Stomach (tissue), 9 donors: Measurements from ENCODE around the gene AIP. TPM values are rescaled to one million over a fixed set of nuclear protein-coding genes. Genes with fewer than 3 reads are reported as not detected.
"Not testable (repeated sequence)": the region's sequence is repeated elsewhere in the genome, so short reads cannot be mapped to it uniquely, and the experiment has no call there.

Source experiments
- DNase-seq, 2 donors: peaks; one replicate each; pipeline versions ENCODE4 v3.0.0 to v3.0.0-alpha.2; 2013 to 2019
- H3K27ac ChIP-seq, 5 donors: fragments of 200-600 bp in 4 of 5; sonication (generic) in 4 of 5; one replicate each; pipeline ENCODE4 v1.5.1; 2013 to 2019; ENCODE audit warnings: mild to moderate bottlenecking in 1 of 5, moderate library complexity in 1 of 5
- H3K27me3 ChIP-seq, 3 donors: fragments of 200-600 bp; sonication (generic); one replicate each; pipeline ENCODE4 v1.5.1; 2017 to 2019; ENCODE audit warnings: mixed run types in 1 of 3
- H3K36me3 ChIP-seq, 4 donors: fragments of 200-600 bp; sonication (generic); 1 replicate in 3 of 4; 2 replicates in 1 of 4; pipeline ENCODE4 v1.5.1; 2016 to 2019
- H3K4me1 ChIP-seq, 4 donors: fragments of 200-600 bp; sonication (generic); one replicate each; pipeline ENCODE4 v1.5.1; 2016 to 2019
- H3K4me3 ChIP-seq, 4 donors: fragments of 200-600 bp; sonication (generic) in 3 of 4; one replicate each; pipeline ENCODE4 v1.5.1; 2016 to 2019; ENCODE audit warnings: mild to moderate bottlenecking in 1 of 4
- H3K9me3 ChIP-seq, 4 donors: fragments of 200-600 bp; sonication (generic); one replicate each; pipeline ENCODE4 v1.5.1; 2016 to 2019
- CTCF ChIP-seq, 7 experiments: fragments of 450-650 bp in 4 of 7; fragments of 200-600 bp in 3 of 7; sonication (generic) in 3 of 7; IDR thresholded peaks; one replicate each; pipeline ENCODE4 v1.5.1; 2016 to 2019; ENCODE audit warnings: antibody characterized with exemption in 7 of 7, control low read depth in 2 of 7, mild to moderate bottlenecking in 1 of 7
- EP300 ChIP-seq: sonication (generic); formaldehyde crosslinking; IDR thresholded peaks from one replicate; pipeline ENCODE4 v1.6.1; 2017; ENCODE audit warnings: antibody characterized with exemption
- POLR2A ChIP-seq, 4 donors: fragments of 450-650 bp; IDR thresholded peaks; one replicate each; pipeline ENCODE4 v1.6.1; 2016; ENCODE audit warnings: antibody characterized with exemption in 4 of 4, control low read depth in 2 of 4, mild to moderate bottlenecking in 1 of 4, moderate library complexity in 1 of 4
- POLR2AphosphoS5 ChIP-seq, 3 donors: sonication (generic); formaldehyde crosslinking; IDR thresholded peaks; one replicate each; pipeline ENCODE4 v1.6.1; 2016; ENCODE audit warnings: antibody characterized with exemption in 3 of 3
- WGBS, 5 donors: extraction: QIAGEN DNeasy Blood & Tissue Kit in 3 of 5; methylation state at CpG; one replicate each; pipeline versions ENCODE4 v1.1.5 to v1.1.7; 2013 to 2018; 5-methylcytosine and 5-hydroxymethylcytosine counted together
- intact Hi-C: fragments of 100-400 bp; cut with DNase I; formaldehyde crosslinking; loops from one replicate; pipeline ENCODE4 v1.15.1; 2023; ENCODE audit warnings: low total_unique reads
- polyA plus RNA-seq, 3 donors: library from polyadenylated mRNA; stranded (reverse); fragments of 200-250 nt; gene quantifications; one replicate each; pipeline ENCODE4 v1.2.3, GENCODE V29; 2013
- total RNA-seq, 5 donors: library from RNA; depleted of rRNA; stranded (reverse); fragments of >200 nt; gene quantifications; one replicate each; pipeline versions ENCODE4 v1.1.0 to v1.2.3, GENCODE V29; 2014 to 2016
- donor health status: healthy with polysubstance abuse.
- donor health status: Bipolar disorder and iron deficiency.
- donor health status: healthy.

The AIP gene
- total and polyA plus RNA-seq, 8 donors, result 36.4 to 140 (median 74.6) TPM

- Histone ChIP-seq H3K27me3 (no peaks in the 10 kb centered on the region), H3K27ac (peak overlapping the region; percentile 62 to 90 (median 87)), H3K36me3 (peaks cover 0 to 9% (median 7%) of the 10 kb centered on the region in 4 donors), H3K9me3 (no peaks in the 10 kb centered on the region), H3K4me1 (peaks cover 17 to 45% (median 41%) of the 10 kb centered on the region in 4 donors), H3K4me3 (peak overlapping the region; percentile 44 to 60 (median 56))
- TF ChIP-seq CTCF (IDR thresholded peaks at IDR 0.05) (no peak), POLR2AphosphoS5 (IDR thresholded peaks at IDR 0.05) (no peak)
- no peak for DNase-seq
- WGBS, 5 donors, result 29 to 43% (median 38%) methylated on average over 19 of the region's 19 CpGs
- intact Hi-C loops, result no loop called here
These were observed 475 bp upstream of the AIP start for GRCh38 chr11:67482275-67482826.

GRCh38 chr11:67483831-67484665 is 1.2 kb downstream of the AIP start:
- Histone ChIP-seq H3K4me1 (peaks cover 17 to 45% (median 41%) of the 10 kb centered on the region in 4 donors), H3K27ac (peak overlapping the region in 4 of 5 donors; percentile 84 to 90 (median 88)), H3K36me3 (peaks cover 3 to 26% (median 22%) of the 10 kb centered on the region in 4 donors), H3K27me3 (no peaks in the 10 kb centered on the region), H3K9me3 (no peaks in the 10 kb centered on the region), H3K4me3 (peak overlapping the region; percentile 44 to 60 (median 56))
- no peak for TF ChIP-seq CTCF (IDR thresholded peaks at IDR 0.05)
- no peak for TF ChIP-seq POLR2A (IDR thresholded peaks at IDR 0.05)
- TF ChIP-seq EP300, result no peak
- WGBS, 5 donors, result 69 to 82% (median 75%) methylated on average over 16 of the region's 16 CpGs
- intact Hi-C loops, result no loop called here
- peak in 1 of 2 donors; percentile 53 for DNase-seq

GRCh38 chr11:67484847-67485311 is 2.1 kb downstream of the AIP start:
- Histone ChIP-seq H3K27me3 (no peaks in the 10 kb centered on the region), H3K9me3 (no peaks in the 10 kb centered on the region), H3K4me1 (peaks cover 17 to 45% (median 41%) of the 10 kb centered on the region in 4 donors), H3K36me3 (peaks cover 10 to 35% (median 30%) of the 10 kb centered on the region in 4 donors), H3K4me3 (peak overlapping the region in 2 of 4 donors; percentile 9 to 57), H3K27ac (peak overlapping the region in 4 of 5 donors; percentile 33 to 88 (median 62))
- intact Hi-C loops, result no loop called here
- WGBS, 5 donors, result 70 to 80% (median 73%) methylated on average over 10 to 11 of the region's 11 CpGs
- DNase-seq, result peak in 1 of 2 donors; percentile 42
- no peak for TF ChIP-seq POLR2A (IDR thresholded peaks at IDR 0.05)
- no peak for TF ChIP-seq EP300
- TF ChIP-seq POLR2AphosphoS5 (IDR thresholded peaks at IDR 0.05), result no peak

GRCh38 chr11:67485873-67486361 is 3.1 kb downstream of the AIP start:
- H3K9me3 ChIP-seq, H3K27me3 ChIP-seq, H3K4me3 ChIP-seq, intact Hi-C loops: not testable (repeated sequence)
- H3K4me1 ChIP-seq, result peaks cover 17 to 45% (median 41%) of the 10 kb centered on the region in 4 donors
- DNase-seq, result peak in 1 of 2 donors; percentile 46
- H3K27ac ChIP-seq, result peak overlapping the region in 1 of 5 donors; percentile 87
- H3K36me3 ChIP-seq, result peaks cover 21 to 45% (median 40%) of the 10 kb centered on the region in 4 donors
- peak in 1 of 3 donors; percentile 13 for TF ChIP-seq POLR2AphosphoS5 (IDR thresholded peaks at IDR 0.05)
- 73 to 91% (median 83%) methylated on average over 7 of the region's 7 CpGs for WGBS, 5 donors

- Histone ChIP-seq H3K9me3 (no peaks in the 10 kb centered on the region), H3K27me3 (no peaks in the 10 kb centered on the region), H3K4me1 (peaks cover 17 to 45% (median 41%) of the 10 kb centered on the region in 4 donors), H3K36me3 (peaks cover 28 to 52% (median 47%) of the 10 kb centered on the region in 4 donors), H3K27ac (peak overlapping the region in 1 of 5 donors; percentile 87), H3K4me3 (no peak overlapping the region)
- DNase-seq, result no peak
- WGBS, 5 donors, result 78 to 88% (median 87%) methylated on average over 19 to 20 of the region's 20 CpGs
- intact Hi-C loops, result no loop called here
- TF ChIP-seq CTCF (IDR thresholded peaks at IDR 0.05), result no peak
- no peak for TF ChIP-seq POLR2AphosphoS5 (IDR thresholded peaks at IDR 0.05)
- TF ChIP-seq EP300, result no peak
- TF ChIP-seq POLR2A (IDR thresholded peaks at IDR 0.05), result no peak
These were observed 3.8 kb downstream of the AIP start for GRCh38 chr11:67486481-67487195.
